HepG2 (cell line): ENCODE data around the gene DACT2. TPM values are rescaled to one million over a fixed set of nuclear protein-coding genes. Genes with fewer than 3 reads are reported as not detected.
"Not testable (repeated sequence)": the region's sequence is repeated elsewhere in the genome, so short reads cannot be mapped to it uniquely, and the experiment has no call there.

ENCODE experiments used
- ATAC-seq: fragments of 200-7000 bp; cut with Tn5 transposase; 3 replicates; pipeline ENCODE4 v1.9.1; 2020; ENCODE audit warnings: mild to moderate bottlenecking, moderate library complexity
- BruUV-seq: library from RNA; stranded (reverse); fragments of 400-500 nt; replicated peaks from 2 replicates; lab custom pipeline; 2021; lab: Mats Ljungman, UMichigan
- CTCF ChIA-PET: fragments of 300-600 bp; formaldehyde crosslinking; extraction: SDS; loops from one replicate; lab custom pipeline; 2021; ENCODE audit warnings: low total read pairs, inconsistent platforms, low intra/inter-chr PET ratio; lab: Yijun Ruan, JAX
- POLR2A ChIA-PET: fragments of 350-600 bp; sonication (Branson Sonifier 250); formaldehyde crosslinking; loops from one replicate; lab custom pipeline; 2020; ENCODE audit warnings: antibody characterized with exemption, inconsistent platforms; lab: Yijun Ruan, JAX
- DNase-seq: peaks from one replicate; pipeline ENCODE4 v3.0.0-alpha.2; 2015; ENCODE audit warnings: low spot score
- FAIRE-seq: peaks from 3 replicates; lab custom pipeline; 2011; peaks lifted over from hg19 to GRCh38; lab: Jason Lieb, UNC
- H2AFZ ChIP-seq: one replicate; pipeline ENCODE4 v1.6.1; 2011; ENCODE audit warnings: low read length, inconsistent platforms
- H3K27ac ChIP-seq: fragments of 300-600 bp; 3 replicates; pipeline ENCODE4 v1.8.0; 2011; ENCODE audit warnings: mixed run types, mild to moderate bottlenecking, mixed read lengths, low read length, inconsistent platforms; ENCODE audit not compliant: insufficient read depth; ENCODE audit errors: extremely low read length
- H3K27me3 ChIP-seq, 2 experiments: fragments of 200-600 bp in 1 of 2; 2 replicates in 1 of 2; 3 replicates in 1 of 2; pipeline versions ENCODE4 v1.6.0 to v1.8.0; 2011; ENCODE audit warnings: low read length in 2 of 2, mild to moderate bottlenecking in 2 of 2, moderate library complexity in 2 of 2, inconsistent platforms in 1 of 2; ENCODE audit not compliant: insufficient read depth in 2 of 2, control insufficient read depth in 1 of 2
- H3K36me3 ChIP-seq, 2 experiments: fragments of 200-600 bp in 1 of 2; replicated peaks in 1 of 2; 2 replicates in 1 of 2; 3 replicates in 1 of 2; pipeline versions ENCODE4 v1.5.1 to v1.8.0; 2011; ENCODE audit warnings: low read length in 2 of 2, inconsistent platforms in 1 of 2; ENCODE audit not compliant: insufficient read depth in 2 of 2, control insufficient read depth in 1 of 2
- H3K4me1 ChIP-seq: 2 replicates; pipeline ENCODE4 v1.5.1; 2012; ENCODE audit warnings: low read length, inconsistent platforms; ENCODE audit not compliant: insufficient read depth
- H3K4me2 ChIP-seq: 2 replicates; pipeline ENCODE4 v1.6.0; 2011; ENCODE audit warnings: low read depth, low read length, inconsistent platforms
- H3K4me3 ChIP-seq, 3 experiments: fragments of 200-600 bp in 1 of 3; sonication (generic), shearing (Covaris generic) in 1 of 3; replicated peaks in 1 of 3; 2 replicates each; pipeline ENCODE4 v1.5.1; 2011 to 2016; ENCODE audit warnings: low read length in 3 of 3, inconsistent platforms in 2 of 3, low read depth in 2 of 3, mild to moderate bottlenecking in 2 of 3, control low read depth in 1 of 3, mixed read lengths in 1 of 3; ENCODE audit not compliant: insufficient read depth in 1 of 3
- H3K79me2 ChIP-seq: one replicate; pipeline ENCODE4 v1.6.1; 2011; ENCODE audit warnings: low read length, inconsistent platforms; ENCODE audit not compliant: insufficient read depth
- H3K9ac ChIP-seq: 2 replicates; pipeline ENCODE4 v1.6.0; 2011; ENCODE audit warnings: mild to moderate bottlenecking, low read depth, low read length, inconsistent platforms; ENCODE audit not compliant: insufficient read depth
- H3K9me3 ChIP-seq: 2 replicates; pipeline ENCODE4 v1.5.1; 2012; ENCODE audit warnings: mild to moderate bottlenecking, low read length
- H4K20me1 ChIP-seq: 2 replicates; pipeline ENCODE4 v1.6.0; 2011; ENCODE audit warnings: inconsistent platforms, mild to moderate bottlenecking, low read length, moderate library complexity; ENCODE audit not compliant: insufficient read depth
- ZNF121 ChIP-seq: sonication (generic); formaldehyde crosslinking; IDR thresholded peaks from 2 replicates; pipeline ENCODE4 v1.5.0; 2020; ENCODE audit warnings: mild to moderate bottlenecking, missing genetic modification reagents
- ZNF543 ChIP-seq: sonication (generic); formaldehyde crosslinking; IDR thresholded peaks from 2 replicates; pipeline ENCODE4 v1.4.0; 2020; ENCODE audit warnings: mild to moderate bottlenecking, missing genetic modification reagents
- WGBS: methylation state at CpG from one replicate; pipeline ENCODE4 v1.1.6; 2017; ENCODE audit warnings: low lambda C conversion rate; 5-methylcytosine and 5-hydroxymethylcytosine counted together
- in situ Hi-C: cut with HindIII; loops from 2 replicates; pipeline ENCODE4 v1.10.0; 2017; ENCODE audit warnings: low pct_unique_long_range_greater_than_20kb; ENCODE audit not compliant: extremely low pct_ligation_motif_present
- intact Hi-C: fragments of 100-400 bp; cut with micrococcal nuclease; formaldehyde crosslinking; loops from one replicate; pipeline ENCODE4 v1.10.0; 2022; ENCODE audit not compliant: unreplicated experiment
- polyA plus RNA-seq, 8 experiments: library from polyadenylated mRNA; depleted of rRNA in 3 of 8; stranded (reverse) in 7 of 8; unstranded in 1 of 8; fragments of >200 nt; fragmentation: Illumina TruSeq in 4 of 8; extraction: Trizol in 4 of 8; gene quantifications; 2 replicates each; pipeline versions ENCODE4 v1.2.1 to v1.2.3, GENCODE V29; 2011 to 2016; ENCODE audit warnings: low read depth in 4 of 8, missing spikeins in 1 of 8, mixed read lengths in 1 of 8; ENCODE audit not compliant: insufficient read depth in 1 of 8
- total RNA-seq, 5 experiments: library from RNA; depleted of rRNA; stranded (reverse); fragments of >200 nt; fragmentation: Illumina TruSeq; extraction: Trizol; gene quantifications; 2 replicates each; pipeline ENCODE4 v1.2.3, GENCODE V29; 2016; ENCODE audit warnings: low read depth in 1 of 5
- TF ChIP-seq, protein P1 (sequence below), 2 experiments: sonication (generic) in 1 of 2; formaldehyde crosslinking in 1 of 2; IDR thresholded peaks; 2 replicates each; pipeline versions ENCODE4 v1.4.0 to v1.6.1; 2016 to 2020; ENCODE audit warnings: borderline replicate concordance in 1 of 2, low read depth in 1 of 2, mild to moderate bottlenecking in 1 of 2, missing genetic modification reagents in 1 of 2

The DACT2 gene
- total and polyA plus RNA-seq, 2 of the 13 experiments (the other 11 are each of a cell fraction or from before 2014, with no cell fraction given) = 0.15 TPM; not detected in 1

DNA sequence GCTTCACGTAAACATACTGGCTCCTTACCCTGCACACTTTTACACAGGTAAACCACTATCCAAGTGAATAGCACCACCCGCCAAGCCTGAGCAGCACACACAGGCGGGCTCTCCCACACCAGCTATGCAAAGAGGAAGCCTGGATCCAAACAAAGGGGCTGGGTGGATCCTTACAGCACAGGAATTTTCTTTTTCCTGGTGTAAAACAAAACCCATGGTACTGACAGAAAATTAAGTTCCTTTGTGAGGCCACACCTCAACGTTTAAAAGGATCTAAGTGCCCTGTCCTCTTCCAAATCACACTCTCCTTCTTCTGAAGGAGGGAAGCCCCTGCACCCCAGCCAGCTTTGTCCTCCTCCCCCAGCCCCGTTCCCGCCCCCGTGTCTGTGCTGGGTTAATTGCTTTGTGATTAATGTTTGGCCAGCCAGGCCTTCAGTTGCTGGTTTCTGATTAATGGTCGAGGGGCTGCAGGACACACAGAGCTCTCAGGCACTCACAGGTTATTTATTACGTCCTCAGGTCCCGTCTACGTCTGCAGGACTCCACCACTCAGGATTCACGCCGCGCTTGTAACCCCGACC is 6.1 kb downstream of the DACT2 start (continued):
- TF ChIP-seq, protein P1, sequence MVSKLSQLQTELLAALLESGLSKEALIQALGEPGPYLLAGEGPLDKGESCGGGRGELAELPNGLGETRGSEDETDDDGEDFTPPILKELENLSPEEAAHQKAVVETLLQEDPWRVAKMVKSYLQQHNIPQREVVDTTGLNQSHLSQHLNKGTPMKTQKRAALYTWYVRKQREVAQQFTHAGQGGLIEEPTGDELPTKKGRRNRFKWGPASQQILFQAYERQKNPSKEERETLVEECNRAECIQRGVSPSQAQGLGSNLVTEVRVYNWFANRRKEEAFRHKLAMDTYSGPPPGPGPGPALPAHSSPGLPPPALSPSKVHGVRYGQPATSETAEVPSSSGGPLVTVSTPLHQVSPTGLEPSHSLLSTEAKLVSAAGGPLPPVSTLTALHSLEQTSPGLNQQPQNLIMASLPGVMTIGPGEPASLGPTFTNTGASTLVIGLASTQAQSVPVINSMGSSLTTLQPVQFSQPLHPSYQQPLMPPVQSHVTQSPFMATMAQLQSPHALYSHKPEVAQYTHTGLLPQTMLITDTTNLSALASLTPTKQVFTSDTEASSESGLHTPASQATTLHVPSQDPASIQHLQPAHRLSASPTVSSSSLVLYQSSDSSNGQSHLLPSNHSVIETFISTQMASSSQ (IDR thresholded peaks at IDR 0.05; ENCODE audit: low read depth) = 0 out of 2 replicates have a peak, but pooled peaks have one; percentile 15
- TF ChIP-seq, protein P1 (CRISPR knock-in tag; IDR thresholded peaks at IDR 0.05; ENCODE audit: borderline replicate concordance) = no peak
- no peak for TF ChIP-seq ZNF543 (CRISPR knock-in tag)
- TF ChIP-seq, all 625 proteins: peak for 18

DNA sequence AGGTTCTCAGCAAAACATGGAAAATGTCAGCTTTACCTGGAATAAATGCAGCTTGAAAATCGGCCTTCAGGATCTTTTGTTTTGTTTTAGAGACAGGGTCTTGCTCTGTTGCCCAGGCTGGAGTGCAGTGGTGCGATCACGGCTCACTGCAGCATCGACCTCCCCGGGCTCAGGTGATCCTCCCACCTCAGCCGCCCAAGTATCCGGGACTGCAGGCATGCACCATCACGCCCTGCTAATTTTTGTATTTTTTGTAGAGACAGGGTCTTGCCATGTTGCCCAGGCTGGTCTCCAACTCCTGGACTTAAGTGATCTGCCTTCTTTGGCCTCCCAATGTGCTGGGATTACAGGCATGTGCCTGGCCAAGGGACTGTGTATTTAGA is 7.5 kb downstream of the DACT2 start:
- BruUV-seq, H3K4me2 ChIP-seq, in situ Hi-C loops, CTCF ChIA-PET, intact Hi-C loops, H3K4me3 ChIP-seq, FAIRE-seq, H3K9me3 ChIP-seq, H4K20me1 ChIP-seq, DNase-seq, H3K79me2 ChIP-seq, ATAC-seq, H3K27ac ChIP-seq, H2AFZ ChIP-seq, H3K9ac ChIP-seq, H3K36me3 ChIP-seq, H3K27me3 ChIP-seq: not testable (repeated sequence)
- POLR2A ChIA-PET = interaction anchor here (1.2 kb wide), 1 partner anchor 11 kb away, joined by 5 read pairs; no protein-coding TSS in a partner anchor
- peaks cover 48% of the 10 kb centered on the region for H3K4me1 ChIP-seq
- peak; percentile 73 for TF ChIP-seq ZNF121 (CRISPR knock-in tag)
- WGBS = 86% methylated on average over 8 of the region's 8 CpGs
